Measurements from ENCODE around the gene SLC47A1.
"Not testable (repeated sequence)": the region's sequence is repeated elsewhere in the genome, so short reads cannot be mapped to it uniquely, and the experiment has no call there.

SLC47A1 gene

DNA sequence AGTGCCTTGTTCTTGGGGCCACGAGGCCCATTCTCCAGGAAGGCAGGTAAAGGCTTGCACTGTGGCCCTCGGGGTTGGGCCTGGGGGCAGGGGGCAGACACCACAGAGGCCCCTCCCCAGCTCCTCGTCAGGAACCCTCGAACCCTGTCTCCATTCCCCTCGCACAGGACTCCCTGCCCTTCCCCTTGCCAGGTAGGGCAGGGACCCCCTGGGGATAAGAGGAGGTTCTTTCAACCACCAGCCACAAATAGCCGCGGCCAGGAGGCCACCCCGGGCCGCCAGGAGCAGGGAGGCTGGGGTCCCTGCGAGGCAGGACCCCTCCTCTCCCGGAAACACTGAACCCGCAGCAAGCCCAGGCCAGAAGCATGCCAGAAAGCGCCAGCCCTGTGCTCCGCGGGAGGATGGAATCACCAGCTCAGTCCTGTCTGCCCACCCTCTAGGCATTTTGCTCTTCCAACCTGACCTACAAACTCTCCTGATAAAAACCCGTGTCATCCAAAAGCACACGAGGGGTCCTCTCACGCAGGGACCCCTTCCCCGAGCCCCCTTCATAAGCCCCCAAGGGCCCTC, 45.6 kb downstream of the SLC47A1 start:
- TF ChIP-seq, protein P1, sequence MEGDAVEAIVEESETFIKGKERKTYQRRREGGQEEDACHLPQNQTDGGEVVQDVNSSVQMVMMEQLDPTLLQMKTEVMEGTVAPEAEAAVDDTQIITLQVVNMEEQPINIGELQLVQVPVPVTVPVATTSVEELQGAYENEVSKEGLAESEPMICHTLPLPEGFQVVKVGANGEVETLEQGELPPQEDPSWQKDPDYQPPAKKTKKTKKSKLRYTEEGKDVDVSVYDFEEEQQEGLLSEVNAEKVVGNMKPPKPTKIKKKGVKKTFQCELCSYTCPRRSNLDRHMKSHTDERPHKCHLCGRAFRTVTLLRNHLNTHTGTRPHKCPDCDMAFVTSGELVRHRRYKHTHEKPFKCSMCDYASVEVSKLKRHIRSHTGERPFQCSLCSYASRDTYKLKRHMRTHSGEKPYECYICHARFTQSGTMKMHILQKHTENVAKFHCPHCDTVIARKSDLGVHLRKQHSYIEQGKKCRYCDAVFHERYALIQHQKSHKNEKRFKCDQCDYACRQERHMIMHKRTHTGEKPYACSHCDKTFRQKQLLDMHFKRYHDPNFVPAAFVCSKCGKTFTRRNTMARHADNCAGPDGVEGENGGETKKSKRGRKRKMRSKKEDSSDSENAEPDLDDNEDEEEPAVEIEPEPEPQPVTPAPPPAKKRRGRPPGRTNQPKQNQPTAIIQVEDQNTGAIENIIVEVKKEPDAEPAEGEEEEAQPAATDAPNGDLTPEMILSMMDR (conservative IDR thresholded peaks at IDR 0.05): no peak
- H3K27ac ChIP-seq: no peak overlapping the region

DNA sequence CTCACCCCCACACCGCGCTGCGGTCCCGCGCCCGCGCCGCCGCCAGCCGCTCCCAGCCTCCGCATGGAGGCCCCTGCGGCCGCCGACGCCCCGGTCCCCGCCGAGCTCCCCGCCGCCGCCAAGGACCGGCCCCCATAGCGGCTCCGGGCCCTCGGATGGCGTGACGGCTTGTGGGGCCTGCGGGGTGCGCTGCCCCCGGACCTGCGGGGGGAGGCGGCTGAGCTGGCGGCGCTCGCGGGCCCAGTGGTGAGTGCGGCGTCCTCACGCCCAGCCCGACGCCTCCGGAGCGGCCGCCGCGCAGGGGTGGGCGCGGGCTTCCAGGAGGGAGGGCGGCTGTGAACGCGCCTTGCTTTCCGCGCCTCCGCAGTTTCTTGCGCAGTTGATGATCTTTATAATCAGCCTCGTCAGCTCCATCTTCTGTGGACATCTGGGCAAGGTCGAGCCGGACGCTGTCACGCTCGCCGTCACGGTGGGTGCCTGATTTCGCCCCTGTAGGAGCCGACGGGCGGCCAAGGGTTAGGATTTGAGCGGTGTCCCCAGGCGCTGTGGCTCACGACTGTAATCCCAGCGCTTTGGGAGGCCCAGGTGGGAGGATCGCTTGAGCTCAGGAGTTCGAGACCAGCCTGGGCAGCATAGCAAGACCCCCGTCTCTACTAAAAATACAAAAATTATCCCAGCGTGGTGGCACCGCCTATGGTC, 46.4 kb downstream of the SLC47A1 start:
- no peak overlapping the region for H3K27ac ChIP-seq
- TF ChIP-seq, protein P1 (conservative IDR thresholded peaks at IDR 0.05): no peak

DNA sequence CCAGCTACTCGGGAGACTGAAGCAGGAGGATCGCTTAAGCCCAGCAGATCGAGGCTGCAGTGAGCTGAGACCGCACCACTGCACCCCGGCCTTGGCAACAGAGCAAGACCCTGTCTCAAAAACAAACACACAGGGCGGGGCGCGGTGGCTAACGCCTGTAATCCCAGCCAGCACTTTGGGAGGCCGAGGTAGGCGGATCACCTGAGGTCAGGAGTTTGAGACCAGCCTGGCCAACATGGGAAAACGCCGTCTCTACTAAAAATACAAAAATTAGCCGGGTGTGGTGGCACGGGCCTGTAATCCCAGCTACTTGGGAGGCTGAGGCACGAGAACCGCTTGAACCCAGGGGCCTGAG, 46.9 kb downstream of the SLC47A1 start:
- not testable (repeated sequence) for H3K27ac ChIP-seq

DNA sequence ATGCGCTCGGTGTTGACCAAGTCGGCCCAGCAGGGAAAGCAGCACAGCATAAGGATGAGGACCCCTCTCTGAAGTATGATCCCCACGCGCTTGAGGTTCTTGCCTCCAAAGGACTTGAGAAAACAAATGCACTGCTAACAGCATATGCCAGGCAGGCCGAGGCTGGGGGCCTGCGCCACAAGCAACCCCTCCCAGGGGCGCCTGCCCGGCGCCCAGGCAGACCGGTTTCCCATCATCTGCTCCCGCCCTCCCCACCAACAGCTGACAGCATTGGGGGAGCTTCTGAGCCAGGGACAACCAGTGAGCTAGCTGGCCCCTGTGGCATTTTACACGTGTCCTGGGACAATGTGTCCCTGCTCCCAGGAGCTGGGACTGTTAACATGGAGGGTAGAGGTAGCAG, 48.5 kb downstream of the SLC47A1 start:
- not testable (repeated sequence) for H3K27ac ChIP-seq

DNA sequence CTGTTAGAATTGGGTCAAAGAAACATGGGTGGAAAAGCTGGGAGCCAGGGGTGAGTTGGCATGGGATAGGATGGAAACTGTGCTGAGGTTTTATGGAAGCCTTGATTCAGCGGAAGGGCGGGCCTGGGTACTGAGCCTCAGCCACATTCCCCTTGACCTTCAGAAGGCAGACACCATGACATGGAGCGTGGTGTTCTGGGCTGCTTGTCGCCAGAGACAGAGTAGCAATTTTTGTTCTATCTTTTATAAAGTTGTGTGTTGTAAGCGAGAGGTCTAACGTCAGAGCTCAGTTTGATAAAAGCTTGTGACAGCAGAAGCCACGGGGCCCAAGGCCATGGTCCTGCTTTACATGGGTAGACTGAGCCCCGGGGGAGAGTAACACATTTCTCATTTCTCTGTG, 50.2 kb downstream of the SLC47A1 start:
- no peak overlapping the region for H3K27ac ChIP-seq
- TF ChIP-seq, protein P1 (conservative IDR thresholded peaks at IDR 0.05): no peak

DNA sequence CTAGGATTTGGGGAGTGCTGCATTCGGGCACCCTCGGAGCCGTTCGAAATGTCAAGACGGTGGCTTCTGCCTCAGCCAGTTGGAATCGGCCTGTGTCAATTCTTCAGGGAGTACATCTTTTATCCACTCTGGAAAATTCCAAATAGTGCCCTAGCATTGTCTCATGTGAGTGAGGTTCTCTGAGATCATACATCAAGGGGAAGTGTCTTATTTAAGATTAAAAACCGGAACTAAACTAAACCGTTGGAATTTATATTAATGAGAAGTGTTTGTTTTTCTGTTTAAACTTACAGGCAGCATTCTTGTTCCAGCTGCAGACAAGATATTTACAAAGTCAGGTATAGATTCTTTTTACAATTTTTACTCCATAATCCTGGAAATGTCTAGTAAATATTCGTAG, 56.8 kb downstream of the SLC47A1 start:
- H3K27ac ChIP-seq: no peak overlapping the region

DNA sequence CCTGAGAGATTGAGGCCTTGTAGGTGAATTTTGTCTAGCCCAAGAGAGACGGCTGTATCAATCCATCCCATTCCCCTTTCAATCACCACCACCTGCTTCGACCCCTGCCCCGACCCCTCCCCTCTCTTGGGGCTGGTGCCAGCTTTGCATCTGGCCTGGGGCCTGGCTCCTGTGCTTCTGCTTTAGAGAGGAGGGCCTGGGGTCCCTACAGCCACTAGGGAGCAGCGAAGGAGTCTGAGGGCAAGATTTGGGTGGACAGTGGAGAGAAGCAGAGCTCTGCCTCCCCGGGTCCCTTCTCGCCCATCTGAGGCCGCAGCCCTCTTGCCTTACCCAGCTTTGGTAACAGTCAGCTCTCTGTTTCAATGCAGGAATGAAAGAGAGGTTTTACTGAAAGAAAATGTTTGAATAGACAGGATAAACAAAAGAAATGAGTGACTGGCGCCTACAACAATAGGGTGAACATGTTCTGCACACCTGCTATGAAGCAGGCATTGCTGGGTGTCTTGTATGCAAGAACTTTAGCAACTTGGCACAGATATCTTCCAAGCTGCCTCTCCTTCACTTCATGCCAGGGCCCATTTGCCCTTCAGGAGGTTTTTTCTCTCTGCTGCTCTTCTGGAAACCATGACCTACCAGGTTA, 57.4 kb downstream of the SLC47A1 start:
- TF ChIP-seq, protein P1 (conservative IDR thresholded peaks at IDR 0.05): no peak
- no peak overlapping the region for H3K27ac ChIP-seq

More for the DNA sequence above, 56.8 kb downstream of the SLC47A1 start:
- TF ChIP-seq, protein P1 (conservative IDR thresholded peaks at IDR 0.05): no peak

DNA sequence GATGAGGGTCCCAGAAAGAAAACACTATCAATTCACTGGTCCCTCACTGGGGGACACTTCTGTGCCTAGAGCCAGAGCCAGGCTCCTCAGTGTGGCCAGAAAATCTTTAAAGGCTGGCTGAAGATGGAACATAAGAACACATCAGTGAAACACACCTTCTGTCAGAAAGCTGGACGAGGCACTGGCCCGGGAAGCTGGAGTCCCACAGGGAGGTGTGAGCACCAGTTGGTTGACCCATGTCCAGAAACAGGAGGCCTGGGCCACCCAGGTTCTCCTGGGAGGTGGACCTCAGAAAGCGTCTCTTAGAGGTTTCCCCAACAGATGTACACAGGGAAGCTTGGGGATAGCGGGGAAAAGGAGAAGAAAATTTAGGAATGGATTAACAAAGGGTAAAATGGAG, 58.7 kb downstream of the SLC47A1 start:
- TF ChIP-seq, protein P1 (conservative IDR thresholded peaks at IDR 0.05): no peak
- H3K27ac ChIP-seq: no peak overlapping the region
